WTC11 (cell line): ENCODE data around the gene GMPR2.

Experiments used
- SP1 ChIP-seq: sonication (generic); formaldehyde crosslinking; conservative IDR thresholded peaks from 2 replicates; pipeline ENCODE4 v1.8.1; 2022; ENCODE audit warnings: missing genetic modification reagents
- TF ChIP-seq, protein P1 (sequence below): fragments of 200-600 bp; IDR thresholded peaks from 2 replicates; pipeline ENCODE4 v1.8.0; 2022; ENCODE audit warnings: antibody characterized with exemption
- TF ChIP-seq, protein P2 (sequence below): sonication (generic); formaldehyde crosslinking; IDR thresholded peaks from 2 replicates; pipeline ENCODE4 v1.8.0; 2022; ENCODE audit warnings: missing genetic modification reagents

DNA sequence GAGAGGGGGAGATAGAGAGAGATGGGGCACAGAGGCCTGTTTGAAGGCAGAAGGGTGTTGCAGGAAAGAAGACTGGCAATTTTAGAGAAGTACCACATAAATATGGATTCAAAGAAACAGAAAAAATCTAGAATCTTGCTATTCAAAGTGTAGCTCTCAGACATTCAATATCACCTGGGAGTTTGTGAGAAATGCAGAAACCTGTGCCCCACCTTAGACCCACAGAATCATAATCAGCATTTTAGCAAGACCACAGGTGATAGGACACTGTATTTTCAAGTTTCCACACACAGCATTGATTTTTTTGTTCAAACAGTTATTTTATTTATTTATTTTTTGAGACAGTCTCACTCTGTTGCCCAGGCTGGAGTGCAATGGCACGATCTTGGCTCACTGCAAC, 3.8 kb upstream of the GMPR2 start:
- no peak for TF ChIP-seq SP1
- TF ChIP-seq, protein P1, sequence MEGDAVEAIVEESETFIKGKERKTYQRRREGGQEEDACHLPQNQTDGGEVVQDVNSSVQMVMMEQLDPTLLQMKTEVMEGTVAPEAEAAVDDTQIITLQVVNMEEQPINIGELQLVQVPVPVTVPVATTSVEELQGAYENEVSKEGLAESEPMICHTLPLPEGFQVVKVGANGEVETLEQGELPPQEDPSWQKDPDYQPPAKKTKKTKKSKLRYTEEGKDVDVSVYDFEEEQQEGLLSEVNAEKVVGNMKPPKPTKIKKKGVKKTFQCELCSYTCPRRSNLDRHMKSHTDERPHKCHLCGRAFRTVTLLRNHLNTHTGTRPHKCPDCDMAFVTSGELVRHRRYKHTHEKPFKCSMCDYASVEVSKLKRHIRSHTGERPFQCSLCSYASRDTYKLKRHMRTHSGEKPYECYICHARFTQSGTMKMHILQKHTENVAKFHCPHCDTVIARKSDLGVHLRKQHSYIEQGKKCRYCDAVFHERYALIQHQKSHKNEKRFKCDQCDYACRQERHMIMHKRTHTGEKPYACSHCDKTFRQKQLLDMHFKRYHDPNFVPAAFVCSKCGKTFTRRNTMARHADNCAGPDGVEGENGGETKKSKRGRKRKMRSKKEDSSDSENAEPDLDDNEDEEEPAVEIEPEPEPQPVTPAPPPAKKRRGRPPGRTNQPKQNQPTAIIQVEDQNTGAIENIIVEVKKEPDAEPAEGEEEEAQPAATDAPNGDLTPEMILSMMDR = no peak
- TF ChIP-seq, protein P2, sequence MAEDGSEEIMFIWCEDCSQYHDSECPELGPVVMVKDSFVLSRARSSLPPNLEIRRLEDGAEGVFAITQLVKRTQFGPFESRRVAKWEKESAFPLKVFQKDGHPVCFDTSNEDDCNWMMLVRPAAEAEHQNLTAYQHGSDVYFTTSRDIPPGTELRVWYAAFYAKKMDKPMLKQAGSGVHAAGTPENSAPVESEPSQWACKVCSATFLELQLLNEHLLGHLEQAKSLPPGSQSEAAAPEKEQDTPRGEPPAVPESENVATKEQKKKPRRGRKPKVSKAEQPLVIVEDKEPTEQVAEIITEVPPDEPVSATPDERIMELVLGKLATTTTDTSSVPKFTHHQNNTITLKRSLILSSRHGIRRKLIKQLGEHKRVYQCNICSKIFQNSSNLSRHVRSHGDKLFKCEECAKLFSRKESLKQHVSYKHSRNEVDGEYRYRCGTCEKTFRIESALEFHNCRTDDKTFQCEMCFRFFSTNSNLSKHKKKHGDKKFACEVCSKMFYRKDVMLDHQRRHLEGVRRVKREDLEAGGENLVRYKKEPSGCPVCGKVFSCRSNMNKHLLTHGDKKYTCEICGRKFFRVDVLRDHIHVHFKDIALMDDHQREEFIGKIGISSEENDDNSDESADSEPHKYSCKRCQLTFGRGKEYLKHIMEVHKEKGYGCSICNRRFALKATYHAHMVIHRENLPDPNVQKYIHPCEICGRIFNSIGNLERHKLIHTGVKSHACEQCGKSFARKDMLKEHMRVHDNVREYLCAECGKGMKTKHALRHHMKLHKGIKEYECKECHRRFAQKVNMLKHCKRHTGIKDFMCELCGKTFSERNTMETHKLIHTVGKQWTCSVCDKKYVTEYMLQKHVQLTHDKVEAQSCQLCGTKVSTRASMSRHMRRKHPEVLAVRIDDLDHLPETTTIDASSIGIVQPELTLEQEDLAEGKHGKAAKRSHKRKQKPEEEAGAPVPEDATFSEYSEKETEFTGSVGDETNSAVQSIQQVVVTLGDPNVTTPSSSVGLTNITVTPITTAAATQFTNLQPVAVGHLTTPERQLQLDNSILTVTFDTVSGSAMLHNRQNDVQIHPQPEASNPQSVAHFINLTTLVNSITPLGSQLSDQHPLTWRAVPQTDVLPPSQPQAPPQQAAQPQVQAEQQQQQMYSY (CRISPR knock-in tag) = no peak
